Forelimb muscle (tissue), 1 donor: ENCODE measurements around the gene SKA1. TPM values are rescaled to one million over a fixed set of nuclear protein-coding genes. Genes with fewer than 3 reads are reported as not detected.
"Not testable (repeated sequence)": the region's sequence is repeated elsewhere in the genome, so short reads cannot be mapped to it uniquely, and the experiment has no call there.

ENCODE experiments used
- DNase-seq: peaks from one replicate; pipeline ENCODE4 v3.0.0-alpha.2; 2013; ENCODE audit warnings: low read depth
- polyA plus RNA-seq: library from polyadenylated mRNA; unstranded; fragments of 120-200 nt; gene quantifications from one replicate; pipeline ENCODE4 v1.2.1, GENCODE V29; 2013; ENCODE audit not compliant: insufficient read length

The SKA1 gene
- polyA plus RNA-seq, 1 donor: 2.6 TPM

GRCh38 chr18:50429207-50429948 lies 54.5 kb downstream of the SKA1 start:
- peak; percentile 4 for DNase-seq

- no peak for DNase-seq
Measured at GRCh38 chr18:50432915-50433314, 58.1 kb downstream of the SKA1 start.

GRCh38 chr18:50436742-50437141 lies 61.9 kb downstream of the SKA1 start:
- DNase-seq: not testable (repeated sequence)

GRCh38 chr18:50439460-50440015 lies 64.7 kb downstream of the SKA1 start:
- no peak for DNase-seq

- DNase-seq: no peak
Measured at GRCh38 chr18:50441016-50441415, 66.2 kb downstream of the SKA1 start.

- DNase-seq: no peak
Measured at GRCh38 chr18:50441501-50441900, 66.7 kb downstream of the SKA1 start.

Other genes starting within 250 kb of the SKA1 start
- 1.6 TPM for gene MYO5B, start 179.9 kb upstream of the SKA1 start, polyA plus RNA-seq
- gene CFAP53, start 108.6 kb upstream of the SKA1 start, polyA plus RNA-seq: 0.32 TPM
- 40.5 TPM for gene MBD1, start 93.5 kb upstream of the SKA1 start, polyA plus RNA-seq
- 31.3 TPM for gene CXXC1, start 87.4 kb upstream of the SKA1 start, polyA plus RNA-seq
- 10.9 TPM for gene MAPK4, start 185.0 kb downstream of the SKA1 start, polyA plus RNA-seq